Measurements from ENCODE around the gene ADPRS.

Gene ADPRS, protein sequence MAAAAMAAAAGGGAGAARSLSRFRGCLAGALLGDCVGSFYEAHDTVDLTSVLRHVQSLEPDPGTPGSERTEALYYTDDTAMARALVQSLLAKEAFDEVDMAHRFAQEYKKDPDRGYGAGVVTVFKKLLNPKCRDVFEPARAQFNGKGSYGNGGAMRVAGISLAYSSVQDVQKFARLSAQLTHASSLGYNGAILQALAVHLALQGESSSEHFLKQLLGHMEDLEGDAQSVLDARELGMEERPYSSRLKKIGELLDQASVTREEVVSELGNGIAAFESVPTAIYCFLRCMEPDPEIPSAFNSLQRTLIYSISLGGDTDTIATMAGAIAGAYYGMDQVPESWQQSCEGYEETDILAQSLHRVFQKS

GRCh38 chr1:36088577-36089392 lies at the start of gene ADPRS:
Gene ADPRS, plus strand, starts transcription at chr1:36088892. Its CDS starts 13 bp downstream, at chr1:36088905.
- peak; percentile 88 for DNase-seq

DNA sequence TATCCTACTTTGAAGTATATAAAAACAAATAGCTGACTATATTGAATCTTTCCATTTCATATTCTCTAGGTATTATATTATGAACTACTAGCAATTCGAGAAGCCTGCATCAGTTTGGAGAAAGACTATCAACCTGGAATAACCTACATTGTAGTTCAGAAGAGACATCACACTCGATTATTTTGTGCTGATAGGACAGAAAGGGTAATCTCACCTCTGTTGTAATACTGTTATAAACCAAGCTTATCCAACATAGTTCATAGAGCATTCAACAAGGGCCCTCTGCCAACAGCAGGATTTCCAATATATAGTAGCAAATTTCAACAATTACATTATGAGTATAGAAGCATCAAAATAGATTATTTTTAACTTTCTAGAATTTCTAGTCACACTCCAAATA lies 48.5 kb upstream of the ADPRS start:
- no peak for DNase-seq

GRCh38 chr1:36051821-36052220 lies 36.9 kb upstream of the ADPRS start:
- no peak for DNase-seq

- no peak for DNase-seq
Observed at GRCh38 chr1:36053978-36054377, 34.7 kb upstream of the ADPRS start.

GRCh38 chr1:36055706-36056105 lies 33.0 kb upstream of the ADPRS start:
- no peak for DNase-seq

DNA sequence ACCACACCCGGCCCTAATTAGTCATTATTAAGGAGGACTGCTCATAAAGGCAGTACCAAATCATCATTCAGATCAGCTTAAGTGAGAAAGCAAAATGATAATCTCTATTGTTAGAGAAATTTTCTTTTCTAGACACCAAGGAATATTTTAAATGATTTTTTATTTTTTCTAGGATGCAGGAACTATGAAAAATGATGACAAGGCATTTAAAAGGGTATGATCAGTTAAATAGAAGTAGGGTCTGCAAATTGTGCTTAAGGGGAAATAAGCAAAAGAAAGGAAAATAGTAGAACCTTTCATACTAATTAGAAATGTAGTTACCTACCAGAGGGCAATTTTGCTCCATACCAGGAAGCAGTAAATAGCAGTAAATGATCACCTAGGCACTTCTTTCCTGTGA lies 26.4 kb upstream of the ADPRS start:
- no peak for DNase-seq

- DNase-seq, result no peak
Observed at GRCh38 chr1:36067871-36068270, 20.8 kb upstream of the ADPRS start.

DNA sequence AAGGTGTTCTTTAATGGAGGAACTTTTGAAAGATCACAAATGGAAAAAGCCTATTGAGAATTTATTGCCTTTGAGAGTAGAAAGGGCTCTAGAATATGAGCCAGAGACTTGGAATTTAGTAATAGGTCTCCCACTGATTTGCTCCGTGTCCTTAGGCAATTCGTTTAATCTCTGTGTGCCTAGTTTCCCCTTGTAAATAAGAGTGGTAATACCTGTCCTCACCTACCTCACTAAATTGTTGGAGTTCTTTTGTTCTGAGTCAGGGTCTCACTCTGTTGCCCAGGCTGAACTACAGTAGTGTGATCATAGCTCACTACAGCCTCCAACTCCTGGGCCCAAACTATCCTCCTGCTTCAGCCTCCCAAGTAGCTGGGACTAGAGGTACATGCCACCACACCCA lies 19.8 kb upstream of the ADPRS start:
- no peak for DNase-seq

GRCh38 chr1:36070349-36070748 lies 18.3 kb upstream of the ADPRS start:
- no peak for DNase-seq

- DNase-seq, result no peak
Observed at GRCh38 chr1:36076979-36077573, 11.6 kb upstream of the ADPRS start.

GRCh38 chr1:36080236-36080635 lies 8.5 kb upstream of the ADPRS start:
- DNase-seq, result no peak

GRCh38 chr1:36080801-36081200 lies 7.9 kb upstream of the ADPRS start:
- DNase-seq, result no peak

DNA sequence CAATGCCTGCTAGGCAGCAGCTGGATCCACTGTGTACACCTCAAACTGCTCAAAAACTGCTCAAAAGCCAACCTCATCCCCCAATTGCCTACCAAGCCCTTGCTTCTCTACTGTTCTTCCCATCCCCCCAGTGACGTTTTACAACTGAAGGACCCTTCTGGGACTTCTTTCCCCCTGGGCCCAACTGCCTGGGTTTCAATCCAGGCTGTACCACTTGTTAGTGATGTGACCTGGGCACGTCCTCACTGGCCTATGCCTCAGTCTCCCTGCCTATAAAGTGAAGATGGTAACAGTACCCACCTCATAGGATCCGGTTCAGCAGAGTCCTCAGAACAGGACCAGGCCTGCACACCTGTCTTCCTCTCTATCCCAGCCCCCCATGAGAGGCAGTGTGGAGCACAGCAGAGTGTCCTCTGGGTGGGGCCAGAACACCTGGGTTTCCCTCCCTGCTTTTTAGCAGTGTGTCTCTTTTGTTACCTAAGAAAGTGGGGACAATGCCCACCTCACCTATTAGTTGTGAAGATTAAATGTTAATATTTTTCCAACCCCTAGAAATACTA lies 6.7 kb upstream of the ADPRS start:
- no peak for DNase-seq

- DNase-seq, result no peak
Observed at GRCh38 chr1:36083219-36083618, 5.5 kb upstream of the ADPRS start.

DNA sequence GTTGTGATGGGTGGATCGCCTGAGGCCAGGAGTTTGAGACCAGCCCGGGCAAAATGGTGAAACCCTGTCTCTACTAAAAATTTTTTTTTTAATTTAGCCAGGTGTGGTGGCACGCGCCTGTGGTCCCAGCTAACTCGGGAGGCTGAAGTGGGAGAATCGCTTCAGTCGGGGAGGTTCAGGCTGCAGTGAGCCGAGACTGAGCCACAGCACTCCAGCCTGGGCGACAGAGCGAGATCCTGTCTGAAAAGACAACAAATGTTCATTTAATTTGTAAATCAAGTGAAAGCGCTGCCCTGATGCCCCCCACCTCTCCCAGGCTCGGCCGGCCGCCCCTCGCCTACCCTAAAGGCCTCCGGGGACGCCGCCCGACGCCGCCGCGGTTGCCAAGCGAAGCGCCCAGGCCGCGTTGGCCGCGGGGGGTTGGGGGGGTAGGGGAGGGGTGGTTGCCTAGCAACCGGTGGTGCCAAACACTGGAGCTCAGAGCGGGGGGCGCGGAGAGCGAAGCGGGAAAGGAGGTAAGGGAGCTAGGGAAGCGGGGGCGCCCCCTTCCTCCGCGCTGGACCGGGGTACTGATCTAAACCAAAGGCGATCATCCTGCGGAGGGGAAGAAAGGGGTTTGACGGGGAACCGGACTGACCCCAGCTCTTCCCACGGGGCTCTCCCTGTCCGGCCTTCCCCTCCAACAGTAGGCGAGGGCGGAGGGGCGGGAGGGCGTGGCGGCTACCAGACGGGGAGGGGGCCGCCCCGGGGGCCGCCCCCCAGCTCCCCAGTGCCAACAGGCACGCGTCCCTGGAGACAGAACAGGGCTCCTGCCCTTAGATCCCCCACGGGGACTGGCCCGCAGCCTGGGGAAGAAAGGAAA lies 4.8 kb upstream of the ADPRS start, which contains the start of gene TEKT2:
TEKT2 (plus strand) TSS at position 460 of the 862 bp plus-strand sequence. CDS start 828 bp downstream, outside the sequence.
- no peak for DNase-seq

DNA sequence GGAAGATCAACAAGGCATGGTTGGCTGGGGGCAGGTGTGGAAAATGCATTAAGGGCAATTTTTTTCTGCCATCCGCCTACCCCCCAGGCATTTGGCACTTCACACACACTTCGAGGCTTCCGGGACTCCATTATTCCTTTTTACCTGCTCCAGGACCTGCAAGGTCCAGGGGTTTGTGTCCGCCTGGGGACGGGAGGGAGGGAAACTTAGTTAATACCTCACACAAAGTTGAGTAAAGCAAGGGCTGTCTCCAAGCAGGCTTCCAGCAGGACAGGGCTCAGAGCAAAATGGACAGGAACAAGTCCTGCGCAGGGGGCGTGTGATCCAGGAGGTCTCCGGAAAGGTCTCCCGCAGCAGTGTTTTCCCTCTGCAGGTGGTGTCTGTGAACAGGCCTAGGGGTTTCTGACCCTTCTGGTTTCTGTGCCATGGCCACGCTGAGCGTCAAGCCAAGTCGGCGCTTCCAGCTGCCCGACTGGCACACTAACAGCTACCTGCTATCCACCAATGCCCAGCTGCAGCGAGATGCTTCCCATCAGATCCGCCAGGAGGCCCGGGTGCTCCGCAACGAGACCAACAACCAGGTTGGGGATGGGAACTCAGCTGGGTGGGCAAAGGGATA lies 4.1 kb upstream of the ADPRS start:
- DNase-seq, result no peak

- no peak for DNase-seq
Observed at GRCh38 chr1:36085126-36085525, 3.6 kb upstream of the ADPRS start.

GRCh38 chr1:36085686-36086526 lies 2.8 kb upstream of the ADPRS start:
- no peak for DNase-seq

GRCh38 chr1:36086529-36087232 lies 2.0 kb upstream of the ADPRS start:
- DNase-seq, result no peak

Measured in activated effector memory CD4-positive, alpha-beta T cell treated with Interleukin-2 at 50 U/mL for 16 hours (primary cell).